RWPE1 (cell line): ENCODE results near the gene LRMDA.

Experiments
- CTCF ChIA-PET: fragments of 350-600 bp; sonication (Branson Sonifier 250); formaldehyde crosslinking; extraction: SDS; loops from one replicate; lab custom pipeline; 2021; lab: Yijun Ruan, JAX
- POLR2A ChIA-PET: fragments of 400-600 bp; formaldehyde crosslinking; extraction: SDS; loops from one replicate; lab custom pipeline; 2020; ENCODE audit warnings: antibody characterized with exemption; ENCODE audit not compliant: low non-redundant PET; lab: Yijun Ruan, JAX
- DNase-seq: peaks from one replicate; pipeline ENCODE4 v3.0.0; 2012; ENCODE audit warnings: low spot score
- H3K27ac ChIP-seq: fragments of 450-650 bp; 2 replicates; pipeline ENCODE4 v1.5.1; 2017
- CTCF ChIP-seq: fragments of 450-650 bp; conservative IDR thresholded peaks from 2 replicates; pipeline ENCODE4 v1.5.1; 2017; ENCODE audit warnings: low read depth, mild to moderate bottlenecking

The LRMDA gene

GRCh38 chr10:75865413-75866299 is 434.2 kb downstream of the LRMDA start:
- ChIA-PET POLR2A (no interaction called here), CTCF (interaction anchor here (0.7 to 1.0 kb wide), 2 partner anchors 214 to 428 kb away, joined by 3 to 4 read pairs; no protein-coding TSS in a partner anchor)
- peak; percentile 22 for DNase-seq
- H3K27ac ChIP-seq: no peak overlapping the region
- no peak for TF ChIP-seq CTCF

- CTCF ChIA-PET: interaction anchor here (0.6 to 0.7 kb wide), 2 partner anchors 215 to 355 kb away, joined by 3 to 4 read pairs; no protein-coding TSS in a partner anchor
- H3K27ac ChIP-seq: no peak overlapping the region
- no peak for DNase-seq
- POLR2A ChIA-PET: no interaction called here
- TF ChIP-seq CTCF: no peak
Observed at GRCh38 chr10:75866300-75866625, 434.8 kb downstream of the LRMDA start.

- POLR2A ChIA-PET: no interaction called here
Observed at GRCh38 chr10:75866731-75867130, 435.3 kb downstream of the LRMDA start.

GRCh38 chr10:75868574-75868973 is 437.1 kb downstream of the LRMDA start:
- no peak for DNase-seq
- no peak overlapping the region for H3K27ac ChIP-seq
- ChIA-PET CTCF (interaction anchor here (0.6 kb wide), 1 partner anchor 89 kb away, joined by 3 read pairs; no protein-coding TSS in a partner anchor), POLR2A (no interaction called here)
- TF ChIP-seq CTCF: no peak

More at GRCh38 chr10:75866731-75867130, 435.3 kb downstream of the LRMDA start:
- TF ChIP-seq CTCF: no peak
- no peak overlapping the region for H3K27ac ChIP-seq
- CTCF ChIA-PET: interaction anchor here (0.6 kb wide), 1 partner anchor 355 kb away, joined by 3 read pairs; no protein-coding TSS in a partner anchor
- no peak for DNase-seq

GRCh38 chr10:75870039-75870645 is 438.7 kb downstream of the LRMDA start:
- no peak for TF ChIP-seq CTCF
- no peak for DNase-seq
- H3K27ac ChIP-seq: no peak overlapping the region
- POLR2A ChIA-PET: no interaction called here
- CTCF ChIA-PET: interaction anchor here (0.6 to 0.7 kb wide), 2 partner anchors 33 to 189 kb away, joined by 4 to 5 read pairs; no protein-coding TSS in a partner anchor

GRCh38 chr10:75875740-75876139 is 444.3 kb downstream of the LRMDA start:
- POLR2A ChIA-PET: no interaction called here
- no peak for DNase-seq
- TF ChIP-seq CTCF: no peak
- H3K27ac ChIP-seq: no peak overlapping the region
- CTCF ChIA-PET: no interaction called here
